GM04503 (cell line): ENCODE results near the gene PRDM1.

Experiments
- DNase-seq: peaks from one replicate; pipeline ENCODE4 v3.0.0-alpha.2; 2012; ENCODE audit warnings: low read depth

Gene PRDM1

GRCh38 chr6:106070636-106071035 lies 15.5 kb upstream of the PRDM1 start:
- DNase-seq = no peak

DNA sequence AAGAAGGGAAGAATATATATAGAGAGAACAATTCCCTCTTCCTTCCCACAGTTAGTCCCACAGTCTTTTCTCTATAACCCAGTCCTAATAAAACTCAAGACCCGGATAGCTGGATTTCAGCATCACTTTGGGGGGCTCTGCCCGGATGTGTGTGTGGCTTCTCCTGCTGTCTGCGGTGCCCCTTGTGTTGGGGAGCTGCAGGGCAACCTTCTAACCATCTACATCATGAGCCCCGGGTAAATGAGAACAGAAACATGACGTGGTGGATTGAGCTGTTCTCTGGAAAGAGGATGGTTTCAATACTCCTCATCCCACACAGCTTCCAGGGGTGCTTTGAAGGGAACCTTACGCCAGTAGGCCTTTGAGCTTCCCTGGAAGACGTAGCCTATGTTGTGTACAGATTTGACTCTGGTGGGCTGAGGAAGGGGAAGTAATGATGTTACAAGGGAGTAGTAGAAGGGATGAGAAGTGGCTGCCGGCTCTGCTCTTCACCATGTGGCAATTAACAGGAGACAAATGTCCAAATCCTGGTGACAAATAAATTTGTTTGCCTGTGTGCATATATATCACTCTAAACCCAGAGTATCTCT lies 13.5 kb upstream of the PRDM1 start:
- no peak for DNase-seq

GRCh38 chr6:106074146-106074545 lies 12.0 kb upstream of the PRDM1 start:
- DNase-seq = no peak

DNA sequence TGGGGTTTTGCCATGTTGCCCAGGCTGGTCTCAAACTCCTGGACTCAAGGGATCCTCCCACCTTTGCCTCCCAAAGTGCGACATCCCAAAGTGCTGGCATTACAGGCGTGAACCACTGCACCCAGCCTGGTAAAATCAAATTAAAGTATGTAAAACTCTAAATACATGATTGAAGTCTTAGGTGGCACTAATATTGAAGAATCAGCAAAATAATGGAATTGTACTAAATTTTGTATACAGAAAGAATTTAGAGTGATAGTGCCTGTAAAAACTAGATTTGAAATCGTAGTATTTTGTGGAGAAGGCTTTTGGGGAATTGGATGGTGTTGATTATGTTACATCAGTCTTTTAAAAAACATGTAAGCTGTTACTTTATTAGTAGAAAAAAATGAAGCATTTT lies 10.0 kb upstream of the PRDM1 start:
- DNase-seq = no peak

- DNase-seq = no peak
These were observed 9.0 kb upstream of the PRDM1 start for GRCh38 chr6:106077170-106077569.

DNA sequence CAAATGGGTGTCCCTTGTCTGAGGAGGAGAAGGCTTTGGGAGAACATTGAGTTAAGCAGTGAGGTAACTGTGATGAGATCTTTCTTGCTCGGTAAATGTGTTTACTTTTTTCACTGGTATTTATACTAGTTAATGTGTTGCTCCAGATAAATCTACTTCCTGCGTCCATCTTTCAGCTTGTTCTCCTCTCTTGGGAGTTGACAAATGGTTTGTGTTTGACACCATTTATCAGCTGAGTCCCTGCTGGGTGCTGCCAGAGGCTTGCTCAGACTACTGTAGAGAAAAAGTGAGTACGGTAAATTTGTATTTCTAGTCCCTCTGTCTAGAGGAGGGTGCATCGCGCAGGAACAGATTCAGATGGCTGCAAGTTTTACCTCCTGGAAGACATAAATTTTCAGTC lies 8.3 kb upstream of the PRDM1 start:
- no peak for DNase-seq

DNA sequence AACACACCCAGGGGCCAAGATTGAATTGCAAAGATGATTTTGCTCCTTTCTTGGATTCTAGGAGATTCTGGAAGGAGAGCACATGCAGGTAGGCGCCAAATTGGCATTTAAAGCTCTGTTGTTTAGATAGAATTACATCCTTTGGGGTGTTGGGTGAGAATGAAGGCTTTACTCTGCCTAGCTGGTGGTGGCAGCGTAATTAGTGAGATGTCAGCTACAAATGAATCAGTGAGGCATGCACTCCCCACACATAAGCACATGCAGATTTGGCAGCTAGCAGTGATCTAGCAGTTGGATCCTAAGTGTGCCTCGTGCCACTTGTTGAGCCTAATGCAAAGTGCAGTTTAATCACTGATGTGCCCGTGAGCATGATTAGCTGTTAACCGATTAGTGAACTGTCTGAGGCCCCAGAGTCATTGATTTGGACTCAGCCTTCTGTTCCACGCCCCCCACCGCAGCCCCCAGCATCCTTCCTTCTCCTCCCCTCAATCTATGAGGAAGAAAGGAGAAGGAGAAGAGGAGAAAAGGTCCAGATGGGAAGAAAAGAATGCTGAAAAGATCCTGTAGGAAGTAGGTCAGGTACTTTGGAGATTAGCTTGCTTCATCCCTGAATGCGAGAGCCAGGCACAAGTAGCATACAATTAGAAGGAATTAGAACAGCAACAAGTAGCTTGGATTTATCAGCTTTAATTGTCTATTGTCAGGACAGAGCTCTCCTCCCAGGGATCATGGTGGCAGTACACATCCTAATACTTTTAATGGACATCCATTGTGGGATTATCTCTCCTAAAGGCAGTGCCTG lies 6.0 kb upstream of the PRDM1 start:
- DNase-seq = no peak

DNA sequence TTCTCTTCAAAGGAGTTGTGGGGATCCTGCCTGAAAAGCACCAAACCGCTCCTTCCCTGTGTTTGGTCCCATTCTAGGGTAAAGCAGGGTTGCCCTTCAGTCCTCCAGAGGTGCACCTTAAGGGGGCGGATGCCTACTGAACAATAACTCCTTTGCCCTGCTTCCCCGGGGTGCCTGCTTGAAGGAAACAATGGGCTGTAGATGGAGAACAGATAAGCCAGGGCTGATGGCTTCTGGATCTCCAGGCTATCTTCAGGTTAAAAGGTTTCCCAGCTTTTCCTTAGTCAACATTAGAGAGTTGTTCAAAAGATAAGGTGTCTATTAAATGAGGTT lies 5.4 kb upstream of the PRDM1 start:
- DNase-seq = no peak

DNA sequence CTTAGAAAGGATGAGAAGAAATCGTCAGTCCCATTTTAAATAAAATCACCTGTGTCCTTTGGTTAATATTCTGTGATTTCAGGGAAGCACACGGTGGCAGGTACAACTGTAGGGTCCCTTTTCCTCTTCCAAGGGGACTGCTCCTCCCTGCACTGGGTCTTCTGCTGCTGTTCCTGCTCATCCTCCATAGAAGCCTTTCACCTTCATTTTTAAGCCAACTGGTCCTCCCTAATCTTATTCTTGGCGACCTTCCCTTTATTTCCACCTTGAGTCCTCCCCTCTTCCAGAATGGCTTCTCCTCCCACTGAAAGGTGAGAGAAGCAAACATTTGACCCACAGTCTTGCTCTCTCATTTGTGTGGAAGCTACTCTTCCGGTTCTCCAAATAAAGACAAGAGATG lies 4.4 kb upstream of the PRDM1 start:
- no peak for DNase-seq

DNA sequence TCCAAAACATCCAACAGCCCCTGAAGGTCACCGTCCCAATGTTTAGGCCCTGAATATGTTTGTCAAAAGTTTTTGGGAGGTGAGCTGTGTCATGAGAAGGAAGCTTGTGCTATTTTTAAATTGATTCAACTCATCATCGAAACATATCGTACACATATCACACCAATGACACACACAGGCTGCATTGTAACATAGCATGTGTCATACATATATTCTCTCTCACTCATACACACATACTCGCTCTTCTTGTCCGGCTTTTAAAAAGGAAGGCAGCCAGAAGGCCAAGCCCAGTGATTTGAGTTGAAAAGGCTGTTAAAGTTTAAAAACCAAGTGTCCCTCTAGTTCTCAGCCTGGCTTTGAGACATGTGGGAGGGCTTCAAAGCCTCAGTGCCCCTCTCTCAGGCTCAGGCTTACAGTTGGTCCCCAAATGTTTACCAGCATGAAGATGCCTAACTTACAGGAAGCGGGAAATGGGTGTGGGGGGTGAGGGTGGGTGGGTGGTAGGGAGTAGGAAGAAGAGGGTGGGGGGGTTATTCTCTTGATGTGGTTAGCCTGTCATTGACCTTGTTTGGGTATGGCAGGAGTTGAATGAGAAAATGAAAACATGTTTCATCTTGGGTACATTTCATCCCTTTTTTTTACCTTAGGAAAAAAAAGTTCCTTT lies 3.3 kb upstream of the PRDM1 start:
- DNase-seq = no peak

DNA sequence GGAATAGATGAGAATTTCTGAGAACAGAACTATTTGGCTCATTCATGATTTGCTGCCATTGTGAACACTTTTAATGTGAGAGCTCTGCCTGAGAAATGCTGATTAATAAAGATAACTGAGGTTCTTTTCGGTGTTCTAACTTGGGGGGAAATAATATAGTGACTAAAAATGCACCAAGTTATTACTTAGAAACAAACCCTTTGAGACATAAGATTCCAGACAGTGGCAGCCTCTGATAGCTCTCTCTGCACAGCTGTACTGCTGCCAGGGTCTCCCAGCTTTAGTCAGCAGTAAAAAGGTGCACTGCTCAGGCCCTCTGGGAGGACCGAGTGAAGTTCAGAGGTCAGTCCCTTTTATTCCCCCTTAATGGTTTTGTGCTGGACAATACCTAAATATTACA lies 2.5 kb upstream of the PRDM1 start:
- no peak for DNase-seq

DNA sequence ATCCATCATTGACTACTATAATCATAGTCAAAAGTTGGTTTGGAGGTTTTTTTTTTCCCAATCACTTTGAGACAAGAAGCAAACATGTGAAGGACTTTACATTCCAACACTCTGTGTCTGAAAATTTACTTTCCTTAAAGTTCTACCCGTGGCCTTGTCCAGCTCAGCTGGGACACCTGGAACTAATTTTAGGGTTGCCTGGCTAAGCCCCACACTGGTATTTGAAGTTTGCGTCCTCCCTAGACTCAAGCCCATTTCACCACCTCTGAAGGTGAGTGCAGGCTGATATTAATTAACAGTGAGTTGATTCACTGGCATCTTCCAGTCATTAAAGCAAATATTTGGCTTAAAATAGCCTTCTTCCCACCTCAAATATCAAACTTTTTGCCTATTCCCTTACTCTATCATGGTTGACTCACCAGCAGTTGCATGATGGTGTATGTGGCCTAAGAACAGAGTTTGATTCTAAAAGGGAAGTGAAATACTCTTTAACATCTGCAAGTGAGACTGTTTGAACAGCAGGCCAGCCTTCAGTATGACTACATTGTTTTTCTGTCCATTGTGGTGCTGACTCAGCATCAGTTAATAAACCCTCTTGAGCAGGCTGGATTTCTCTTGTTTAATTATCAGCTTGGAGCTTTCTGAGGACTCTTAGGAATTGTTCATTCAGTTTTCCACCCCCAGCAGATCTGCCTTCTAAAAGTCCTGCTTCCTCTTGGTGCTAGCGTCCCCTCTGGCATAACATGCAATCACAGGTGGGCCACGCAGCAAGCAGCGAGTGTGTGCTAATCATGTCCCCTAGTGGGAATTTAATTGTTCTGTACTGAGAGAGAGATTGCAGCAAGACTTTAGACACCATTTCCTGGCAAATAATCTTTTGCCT lies 1.8 kb upstream of the PRDM1 start:
- DNase-seq = no peak

- DNase-seq = no peak
These were observed 996 bp upstream of the PRDM1 start for GRCh38 chr6:106084989-106085691.

GRCh38 chr6:106085692-106085983 lies 498 bp upstream of the PRDM1 start:
- DNase-seq = no peak

GRCh38 chr6:106086814-106087175 lies 659 bp downstream of the PRDM1 start:
- no peak for DNase-seq

GRCh38 chr6:106087548-106088325 lies 1.6 kb downstream of the PRDM1 start:
- no peak for DNase-seq

DNA sequence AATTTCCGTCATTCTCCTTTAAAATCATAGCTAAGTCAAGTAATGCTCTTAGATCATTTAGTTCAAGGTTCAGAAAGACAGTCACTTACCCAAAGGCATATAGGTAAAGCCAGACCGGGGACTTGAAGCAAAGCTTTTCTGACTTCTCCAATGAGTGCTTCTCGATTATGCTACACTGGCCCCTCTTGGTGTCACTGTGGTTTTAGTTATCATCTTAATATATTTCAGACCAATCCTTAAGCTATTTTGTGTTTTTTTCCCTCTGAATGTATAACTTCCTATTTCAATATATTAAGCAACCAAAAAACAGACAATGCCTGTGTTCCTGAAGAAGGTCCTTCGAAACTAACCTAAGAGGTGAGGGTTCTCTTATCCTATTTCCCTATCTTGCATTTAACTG lies 3.9 kb downstream of the PRDM1 start:
- DNase-seq = no peak

GRCh38 chr6:106092279-106092678 lies 6.1 kb downstream of the PRDM1 start:
- no peak for DNase-seq

DNA sequence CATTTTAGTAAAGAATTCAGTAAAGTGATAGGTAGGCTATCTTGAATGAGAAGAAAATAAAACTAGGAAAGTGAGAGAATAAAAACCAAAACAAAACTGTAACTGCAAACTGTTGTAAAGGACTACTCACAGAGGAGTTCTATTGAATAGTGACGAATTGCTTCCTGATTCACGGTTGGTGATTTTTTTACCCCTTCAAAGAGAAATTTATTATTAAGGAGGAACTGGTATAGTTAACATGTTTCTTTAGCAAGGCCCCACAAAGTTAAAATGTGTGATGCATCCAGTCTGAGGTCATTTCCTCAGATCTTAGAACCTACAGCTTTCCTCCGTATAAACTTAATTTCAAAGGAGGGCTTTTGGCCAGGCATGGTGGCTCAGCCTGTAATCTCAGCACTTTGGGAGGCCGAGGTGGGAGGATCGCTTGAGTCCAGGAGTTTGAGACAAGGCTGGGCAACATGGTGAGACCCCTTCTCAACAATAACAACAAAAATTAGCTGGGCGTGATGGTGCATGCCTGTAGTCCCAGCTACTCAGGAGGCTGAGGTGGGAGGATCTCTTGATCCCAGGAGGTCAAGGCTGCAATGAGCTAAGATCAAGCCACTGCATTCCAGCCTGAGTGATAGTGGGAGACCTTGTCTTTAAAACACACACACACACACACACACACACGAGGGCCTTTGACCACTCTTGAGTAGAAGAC lies 8.3 kb downstream of the PRDM1 start:
- no peak for DNase-seq

- no peak for DNase-seq
These were observed 8.8 kb downstream of the PRDM1 start for GRCh38 chr6:106094964-106095335.
